GM23338 (cell line): Measurements from ENCODE around the gene RPL29. TPM values are rescaled to one million over a fixed set of nuclear protein-coding genes. Genes with fewer than 3 reads are reported as not detected.

Experiments used
- ATAC-seq: fragments of 200-7000 bp; cut with Tn5 transposase; 3 replicates; pipeline ENCODE4 v1.9.1; 2020
- DNase-seq: peaks from one replicate; pipeline ENCODE4 v3.0.0-alpha.2; 2015; ENCODE audit warnings: low spot score
- H2AFZ ChIP-seq: fragments of 200-600 bp; sonication (generic); 2 replicates; pipeline ENCODE4 v1.8.0; 2016; ENCODE audit warnings: antibody characterized with exemption, mild to moderate bottlenecking, moderate library complexity
- H3F3A ChIP-seq: fragments of 200-600 bp; sonication (generic); replicated peaks from 2 replicates; pipeline ENCODE4 v1.8.0; 2017; ENCODE audit warnings: antibody characterized with exemption, mixed run types, low read depth
- H3K27ac ChIP-seq: fragments of 200-600 bp; sonication (generic); 2 replicates; pipeline ENCODE4 v1.6.1; 2016; ENCODE audit warnings: low read depth
- H3K27me3 ChIP-seq: fragments of 200-600 bp; sonication (generic); 2 replicates; pipeline ENCODE4 v1.8.0; 2016; ENCODE audit warnings: mild to moderate bottlenecking, mixed run types, moderate library complexity; ENCODE audit not compliant: insufficient read depth
- H3K36me3 ChIP-seq: fragments of 200-600 bp; sonication (generic); 2 replicates; pipeline ENCODE4 v1.8.0; 2016; ENCODE audit warnings: mild to moderate bottlenecking; ENCODE audit not compliant: insufficient read depth
- H3K4me1 ChIP-seq: fragments of 200-600 bp; sonication (generic); 2 replicates; pipeline ENCODE4 v1.8.0; 2016; ENCODE audit warnings: mild to moderate bottlenecking, moderate library complexity; ENCODE audit not compliant: insufficient read depth
- H3K4me2 ChIP-seq: fragments of 200-600 bp; sonication (generic); 2 replicates; pipeline ENCODE4 v1.7.1; 2017; ENCODE audit warnings: mixed run types
- H3K4me3 ChIP-seq: fragments of 200-600 bp; sonication (generic); 2 replicates; pipeline ENCODE4 v1.6.1; 2016; ENCODE audit warnings: mixed run types
- H3K79me2 ChIP-seq: fragments of 200-600 bp; sonication (generic); replicated peaks from 2 replicates; pipeline ENCODE4 v1.8.0; 2017; ENCODE audit warnings: mild to moderate bottlenecking; ENCODE audit not compliant: insufficient read depth
- H3K9me2 ChIP-seq: fragments of 200-600 bp; sonication (generic); 2 replicates; pipeline ENCODE4 v1.8.0; 2017; ENCODE audit not compliant: insufficient read depth
- H4K20me1 ChIP-seq: fragments of 200-600 bp; sonication (generic); replicated peaks from 2 replicates; pipeline ENCODE4 v1.8.0; 2017; ENCODE audit warnings: mild to moderate bottlenecking; ENCODE audit not compliant: insufficient read depth
- H3K27ac Mint-ChIP-seq: 2 replicates; pipeline ENCODE4 v1.8.0; 2020; ENCODE audit warnings: inconsistent platforms, mild to moderate bottlenecking, moderate library complexity, mixed read lengths
- H3K27me3 Mint-ChIP-seq: 3 replicates; pipeline ENCODE4 v1.8.0; 2022; ENCODE audit warnings: low read depth, mild to moderate bottlenecking, moderate library complexity, mixed read lengths, inconsistent platforms; ENCODE audit not compliant: insufficient read depth, poor library complexity
- H3K36me3 Mint-ChIP-seq: 3 replicates; pipeline ENCODE4 v1.8.0; 2021; ENCODE audit warnings: low read depth, mild to moderate bottlenecking, inconsistent platforms, moderate library complexity, mixed read lengths
- H3K4me1 Mint-ChIP-seq: 3 replicates; pipeline ENCODE4 v1.8.0; 2020; ENCODE audit warnings: mild to moderate bottlenecking, inconsistent platforms, mixed read lengths
- H3K4me3 Mint-ChIP-seq: 3 replicates; pipeline ENCODE4 v1.8.0; 2021; ENCODE audit warnings: moderate library complexity, mild to moderate bottlenecking, inconsistent platforms, mixed read lengths
- H3K9me3 Mint-ChIP-seq: 3 replicates; pipeline ENCODE4 v1.8.0; 2020; ENCODE audit warnings: moderate library complexity, mild to moderate bottlenecking, inconsistent platforms, mixed read lengths
- CREB1 ChIP-seq: fragments of 250-450 bp; sonication (Bioruptor Pico); IDR thresholded peaks from 2 replicates; pipeline ENCODE4 v1.5.0; 2020; ENCODE audit warnings: low read depth, mild to moderate bottlenecking, moderate library complexity
- EZH2 ChIP-seq: fragments of 200-600 bp; sonication (generic); IDR thresholded peaks from one replicate; pipeline ENCODE4 v1.8.0; 2017; ENCODE audit warnings: antibody characterized with exemption, mild to moderate bottlenecking, low read depth; ENCODE audit not compliant: unreplicated experiment
- EZH2phosphoT487 ChIP-seq: fragments of 200-600 bp; sonication (generic); IDR thresholded peaks from one replicate; pipeline ENCODE4 v1.8.1; 2018; ENCODE audit warnings: antibody characterized with exemption; ENCODE audit not compliant: unreplicated experiment
- JUNB ChIP-seq: IDR thresholded peaks from one replicate; pipeline ENCODE4 v1.6.1; 2016; ENCODE audit warnings: antibody characterized with exemption; ENCODE audit not compliant: unreplicated experiment
- NANOG ChIP-seq: IDR thresholded peaks from 2 replicates; pipeline ENCODE4 v1.6.1; 2016; ENCODE audit warnings: antibody characterized with exemption, borderline replicate concordance
- POLR2AphosphoS5 ChIP-seq: IDR thresholded peaks from 2 replicates; pipeline ENCODE4 v1.6.1; 2016; ENCODE audit warnings: antibody characterized with exemption, low read depth
- STAT1 ChIP-seq: IDR thresholded peaks from one replicate; pipeline ENCODE4 v1.6.1; 2016; ENCODE audit warnings: antibody characterized with exemption; ENCODE audit not compliant: unreplicated experiment
- ZNF114 ChIP-seq: fragments of 250-450 bp; sonication (Bioruptor Pico); IDR thresholded peaks from 2 replicates; pipeline ENCODE4 v1.5.0; 2020; ENCODE audit warnings: mild to moderate bottlenecking, moderate library complexity
- ZNF331 ChIP-seq: fragments of 250-450 bp; sonication (Bioruptor Pico); IDR thresholded peaks from 2 replicates; pipeline ENCODE4 v1.5.0; 2020; ENCODE audit warnings: low read depth, mild to moderate bottlenecking, moderate library complexity
- polyA plus RNA-seq: library from polyadenylated mRNA; unstranded; fragments of >200 nt; fragmentation: Nextera tagmentation; extraction: Ambion mirVana; gene quantifications from 2 replicates; pipeline ENCODE4 v1.2.1, GENCODE V29; 2016
- total RNA-seq: library from RNA; depleted of rRNA; stranded (reverse); fragments of >200 nt; shearing (Covaris generic); gene quantifications from 2 replicates; pipeline ENCODE4 v1.2.3, GENCODE V29; 2014
- TF ChIP-seq, protein P1 (sequence below), 2 experiments: fragments of 200-600 bp in 1 of 2; sonication (generic) in 1 of 2; conservative IDR thresholded peaks; 2 replicates each; pipeline versions ENCODE4 v1.5.1 to v1.6.1; 2016 to 2017; ENCODE audit warnings: antibody characterized with exemption in 2 of 2, low read depth in 2 of 2, mild to moderate bottlenecking in 2 of 2, moderate library complexity in 1 of 2
- TF ChIP-seq, protein P2 (sequence below): IDR thresholded peaks from 2 replicates; pipeline ENCODE4 v1.6.1; 2016; ENCODE audit warnings: antibody characterized with exemption
- TF ChIP-seq, protein P3 (sequence below): fragments of 250-450 bp; sonication (Bioruptor Pico); IDR thresholded peaks from 2 replicates; pipeline ENCODE4 v1.5.0; 2020; ENCODE audit warnings: mild to moderate bottlenecking, moderate library complexity
- TF ChIP-seq, protein P4 (sequence below): IDR thresholded peaks from one replicate; pipeline ENCODE4 v1.6.1; 2018; ENCODE audit warnings: antibody characterized with exemption; ENCODE audit not compliant: unreplicated experiment

RPL29 gene
- total and polyA plus RNA-seq, 2 experiments from 2014 or later = 1,471 to 1,864 TPM

DNA sequence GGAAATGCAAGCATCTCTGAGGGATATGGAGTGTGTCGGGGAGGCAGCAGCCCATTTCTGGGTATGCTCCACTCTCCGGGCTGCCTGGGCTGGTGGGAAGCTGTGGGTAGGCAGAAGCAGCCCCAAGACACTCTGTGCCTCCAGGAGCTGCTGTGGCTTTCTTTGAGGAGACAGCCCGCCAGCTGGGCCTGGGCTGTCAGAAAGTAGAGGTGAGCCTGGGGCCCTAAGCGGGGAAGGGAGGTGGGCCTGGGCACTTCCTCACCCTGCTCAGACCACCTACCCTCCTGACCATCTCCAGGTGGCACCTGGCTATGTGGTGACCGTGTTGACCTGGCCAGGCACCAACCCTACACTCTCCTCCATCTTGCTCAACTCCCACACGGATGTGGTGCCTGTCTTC, 10.6 kb downstream of the RPL29 start:
- TF ChIP-seq, protein P1, sequence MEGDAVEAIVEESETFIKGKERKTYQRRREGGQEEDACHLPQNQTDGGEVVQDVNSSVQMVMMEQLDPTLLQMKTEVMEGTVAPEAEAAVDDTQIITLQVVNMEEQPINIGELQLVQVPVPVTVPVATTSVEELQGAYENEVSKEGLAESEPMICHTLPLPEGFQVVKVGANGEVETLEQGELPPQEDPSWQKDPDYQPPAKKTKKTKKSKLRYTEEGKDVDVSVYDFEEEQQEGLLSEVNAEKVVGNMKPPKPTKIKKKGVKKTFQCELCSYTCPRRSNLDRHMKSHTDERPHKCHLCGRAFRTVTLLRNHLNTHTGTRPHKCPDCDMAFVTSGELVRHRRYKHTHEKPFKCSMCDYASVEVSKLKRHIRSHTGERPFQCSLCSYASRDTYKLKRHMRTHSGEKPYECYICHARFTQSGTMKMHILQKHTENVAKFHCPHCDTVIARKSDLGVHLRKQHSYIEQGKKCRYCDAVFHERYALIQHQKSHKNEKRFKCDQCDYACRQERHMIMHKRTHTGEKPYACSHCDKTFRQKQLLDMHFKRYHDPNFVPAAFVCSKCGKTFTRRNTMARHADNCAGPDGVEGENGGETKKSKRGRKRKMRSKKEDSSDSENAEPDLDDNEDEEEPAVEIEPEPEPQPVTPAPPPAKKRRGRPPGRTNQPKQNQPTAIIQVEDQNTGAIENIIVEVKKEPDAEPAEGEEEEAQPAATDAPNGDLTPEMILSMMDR (conservative IDR thresholded peaks at IDR 0.05; ENCODE audit: low read depth in 2 of 2) = no peak
- no peak for TF ChIP-seq STAT1
- no peak for TF ChIP-seq ZNF331 (CRISPR knock-in tag)
- no peak for TF ChIP-seq JUNB
- TF ChIP-seq, protein P2, sequence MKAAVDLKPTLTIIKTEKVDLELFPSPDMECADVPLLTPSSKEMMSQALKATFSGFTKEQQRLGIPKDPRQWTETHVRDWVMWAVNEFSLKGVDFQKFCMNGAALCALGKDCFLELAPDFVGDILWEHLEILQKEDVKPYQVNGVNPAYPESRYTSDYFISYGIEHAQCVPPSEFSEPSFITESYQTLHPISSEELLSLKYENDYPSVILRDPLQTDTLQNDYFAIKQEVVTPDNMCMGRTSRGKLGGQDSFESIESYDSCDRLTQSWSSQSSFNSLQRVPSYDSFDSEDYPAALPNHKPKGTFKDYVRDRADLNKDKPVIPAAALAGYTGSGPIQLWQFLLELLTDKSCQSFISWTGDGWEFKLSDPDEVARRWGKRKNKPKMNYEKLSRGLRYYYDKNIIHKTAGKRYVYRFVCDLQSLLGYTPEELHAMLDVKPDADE = no peak
- no peak for TF ChIP-seq ZNF114 (CRISPR knock-in tag)
- TF ChIP-seq EZH2 = no peak
- no peak for TF ChIP-seq NANOG
- TF ChIP-seq EZH2phosphoT487 = no peak
- TF ChIP-seq, protein P3, sequence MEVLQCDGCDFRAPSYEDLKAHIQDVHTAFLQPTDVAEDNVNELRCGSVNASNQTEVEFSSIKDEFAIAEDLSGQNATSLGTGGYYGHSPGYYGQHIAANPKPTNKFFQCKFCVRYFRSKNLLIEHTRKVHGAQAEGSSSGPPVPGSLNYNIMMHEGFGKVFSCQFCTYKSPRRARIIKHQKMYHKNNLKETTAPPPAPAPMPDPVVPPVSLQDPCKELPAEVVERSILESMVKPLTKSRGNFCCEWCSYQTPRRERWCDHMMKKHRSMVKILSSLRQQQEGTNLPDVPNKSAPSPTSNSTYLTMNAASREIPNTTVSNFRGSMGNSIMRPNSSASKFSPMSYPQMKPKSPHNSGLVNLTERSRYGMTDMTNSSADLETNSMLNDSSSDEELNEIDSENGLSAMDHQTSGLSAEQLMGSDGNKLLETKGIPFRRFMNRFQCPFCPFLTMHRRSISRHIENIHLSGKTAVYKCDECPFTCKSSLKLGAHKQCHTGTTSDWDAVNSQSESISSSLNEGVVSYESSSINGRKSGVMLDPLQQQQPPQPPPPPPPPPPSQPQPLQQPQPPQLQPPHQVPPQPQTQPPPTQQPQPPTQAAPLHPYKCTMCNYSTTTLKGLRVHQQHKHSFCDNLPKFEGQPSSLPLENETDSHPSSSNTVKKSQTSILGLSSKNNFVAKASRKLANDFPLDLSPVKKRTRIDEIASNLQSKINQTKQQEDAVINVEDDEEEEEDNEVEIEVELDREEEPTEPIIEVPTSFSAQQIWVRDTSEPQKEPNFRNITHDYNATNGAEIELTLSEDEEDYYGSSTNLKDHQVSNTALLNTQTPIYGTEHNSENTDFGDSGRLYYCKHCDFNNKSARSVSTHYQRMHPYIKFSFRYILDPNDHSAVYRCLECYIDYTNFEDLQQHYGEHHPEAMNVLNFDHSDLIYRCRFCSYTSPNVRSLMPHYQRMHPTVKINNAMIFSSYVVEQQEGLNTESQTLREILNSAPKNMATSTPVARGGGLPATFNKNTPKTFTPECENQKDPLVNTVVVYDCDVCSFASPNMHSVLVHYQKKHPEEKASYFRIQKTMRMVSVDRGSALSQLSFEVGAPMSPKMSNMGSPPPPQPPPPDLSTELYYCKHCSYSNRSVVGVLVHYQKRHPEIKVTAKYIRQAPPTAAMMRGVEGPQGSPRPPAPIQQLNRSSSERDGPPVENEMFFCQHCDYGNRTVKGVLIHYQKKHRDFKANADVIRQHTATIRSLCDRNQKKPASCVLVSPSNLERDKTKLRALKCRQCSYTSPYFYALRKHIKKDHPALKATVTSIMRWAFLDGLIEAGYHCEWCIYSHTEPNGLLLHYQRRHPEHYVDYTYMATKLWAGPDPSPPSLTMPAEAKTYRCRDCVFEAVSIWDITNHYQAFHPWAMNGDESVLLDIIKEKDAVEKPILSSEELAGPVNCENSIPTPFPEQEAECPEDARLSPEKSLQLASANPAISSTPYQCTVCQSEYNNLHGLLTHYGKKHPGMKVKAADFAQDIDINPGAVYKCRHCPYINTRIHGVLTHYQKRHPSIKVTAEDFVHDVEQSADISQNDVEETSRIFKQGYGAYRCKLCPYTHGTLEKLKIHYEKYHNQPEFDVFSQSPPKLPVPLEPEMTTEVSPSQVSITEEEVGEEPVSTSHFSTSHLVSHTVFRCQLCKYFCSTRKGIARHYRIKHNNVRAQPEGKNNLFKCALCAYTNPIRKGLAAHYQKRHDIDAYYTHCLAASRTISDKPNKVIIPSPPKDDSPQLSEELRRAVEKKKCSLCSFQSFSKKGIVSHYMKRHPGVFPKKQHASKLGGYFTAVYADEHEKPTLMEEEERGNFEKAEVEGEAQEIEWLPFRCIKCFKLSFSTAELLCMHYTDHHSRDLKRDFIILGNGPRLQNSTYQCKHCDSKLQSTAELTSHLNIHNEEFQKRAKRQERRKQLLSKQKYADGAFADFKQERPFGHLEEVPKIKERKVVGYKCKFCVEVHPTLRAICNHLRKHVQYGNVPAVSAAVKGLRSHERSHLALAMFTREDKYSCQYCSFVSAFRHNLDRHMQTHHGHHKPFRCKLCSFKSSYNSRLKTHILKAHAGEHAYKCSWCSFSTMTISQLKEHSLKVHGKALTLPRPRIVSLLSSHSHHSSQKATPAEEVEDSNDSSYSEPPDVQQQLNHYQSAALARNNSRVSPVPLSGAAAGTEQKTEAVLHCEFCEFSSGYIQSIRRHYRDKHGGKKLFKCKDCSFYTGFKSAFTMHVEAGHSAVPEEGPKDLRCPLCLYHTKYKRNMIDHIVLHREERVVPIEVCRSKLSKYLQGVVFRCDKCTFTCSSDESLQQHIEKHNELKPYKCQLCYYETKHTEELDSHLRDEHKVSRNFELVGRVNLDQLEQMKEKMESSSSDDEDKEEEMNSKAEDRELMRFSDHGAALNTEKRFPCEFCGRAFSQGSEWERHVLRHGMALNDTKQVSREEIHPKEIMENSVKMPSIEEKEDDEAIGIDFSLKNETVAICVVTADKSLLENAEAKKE = no peak
- TF ChIP-seq CREB1 = no peak
- TF ChIP-seq, protein P4, sequence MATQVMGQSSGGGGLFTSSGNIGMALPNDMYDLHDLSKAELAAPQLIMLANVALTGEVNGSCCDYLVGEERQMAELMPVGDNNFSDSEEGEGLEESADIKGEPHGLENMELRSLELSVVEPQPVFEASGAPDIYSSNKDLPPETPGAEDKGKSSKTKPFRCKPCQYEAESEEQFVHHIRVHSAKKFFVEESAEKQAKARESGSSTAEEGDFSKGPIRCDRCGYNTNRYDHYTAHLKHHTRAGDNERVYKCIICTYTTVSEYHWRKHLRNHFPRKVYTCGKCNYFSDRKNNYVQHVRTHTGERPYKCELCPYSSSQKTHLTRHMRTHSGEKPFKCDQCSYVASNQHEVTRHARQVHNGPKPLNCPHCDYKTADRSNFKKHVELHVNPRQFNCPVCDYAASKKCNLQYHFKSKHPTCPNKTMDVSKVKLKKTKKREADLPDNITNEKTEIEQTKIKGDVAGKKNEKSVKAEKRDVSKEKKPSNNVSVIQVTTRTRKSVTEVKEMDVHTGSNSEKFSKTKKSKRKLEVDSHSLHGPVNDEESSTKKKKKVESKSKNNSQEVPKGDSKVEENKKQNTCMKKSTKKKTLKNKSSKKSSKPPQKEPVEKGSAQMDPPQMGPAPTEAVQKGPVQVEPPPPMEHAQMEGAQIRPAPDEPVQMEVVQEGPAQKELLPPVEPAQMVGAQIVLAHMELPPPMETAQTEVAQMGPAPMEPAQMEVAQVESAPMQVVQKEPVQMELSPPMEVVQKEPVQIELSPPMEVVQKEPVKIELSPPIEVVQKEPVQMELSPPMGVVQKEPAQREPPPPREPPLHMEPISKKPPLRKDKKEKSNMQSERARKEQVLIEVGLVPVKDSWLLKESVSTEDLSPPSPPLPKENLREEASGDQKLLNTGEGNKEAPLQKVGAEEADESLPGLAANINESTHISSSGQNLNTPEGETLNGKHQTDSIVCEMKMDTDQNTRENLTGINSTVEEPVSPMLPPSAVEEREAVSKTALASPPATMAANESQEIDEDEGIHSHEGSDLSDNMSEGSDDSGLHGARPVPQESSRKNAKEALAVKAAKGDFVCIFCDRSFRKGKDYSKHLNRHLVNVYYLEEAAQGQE = no peak
- no peak for TF ChIP-seq POLR2AphosphoS5
- Mint-ChIP-seq H3K9me3 (no peaks in the 10 kb centered on the region), H3K4me1 (peaks cover 26% of the 10 kb centered on the region), H3K27ac (no peak overlapping the region), H3K4me3 (peak overlapping the region; percentile 27), H3K36me3 (0 out of 3 replicates have a peak, but pooled peaks cover 3% of the 10 kb centered on the region), H3K27me3 (peaks cover 17% of the 10 kb centered on the region)
- no peak for DNase-seq
- H3K9me2 ChIP-seq = no peaks in the 10 kb centered on the region
- no peak overlapping the region for H3K4me2 ChIP-seq
- H3K79me2 ChIP-seq = no peaks in the 10 kb centered on the region
- peaks cover 11% of the 10 kb centered on the region for H3F3A ChIP-seq
- H3K27ac ChIP-seq = no peak overlapping the region
- peaks cover 15% of the 10 kb centered on the region for H3K4me1 ChIP-seq
- no peaks in the 10 kb centered on the region for H3K36me3 ChIP-seq
- no peaks in the 10 kb centered on the region for H3K27me3 ChIP-seq
- H4K20me1 ChIP-seq = no peaks in the 10 kb centered on the region; the same call in 1 of the 2 replicates
- H2AFZ ChIP-seq = no peak overlapping the region
- H3K4me3 ChIP-seq = no peak overlapping the region
- no peak for ATAC-seq
